Liver (tissue), 3 donors: ENCODE measurements around the gene RBM38.

ENCODE experiments used
- SP1 ChIP-seq: IDR thresholded peaks from 2 replicates; pipeline ENCODE4 v1.6.1; 2018; ENCODE audit warnings: antibody characterized with exemption, mild to moderate bottlenecking
- TF ChIP-seq, protein P1 (sequence below): fragments of 150-350 bp; IDR thresholded peaks from 2 replicates; pipeline ENCODE4 v1.5.1; 2017; ENCODE audit warnings: improper control_type of control experiment, low read depth, low read length; ENCODE audit not compliant: missing input control
- donor health status: healthy.
- donor health status: healthy.

- TF ChIP-seq SP1: no peak
- TF ChIP-seq, protein P1, sequence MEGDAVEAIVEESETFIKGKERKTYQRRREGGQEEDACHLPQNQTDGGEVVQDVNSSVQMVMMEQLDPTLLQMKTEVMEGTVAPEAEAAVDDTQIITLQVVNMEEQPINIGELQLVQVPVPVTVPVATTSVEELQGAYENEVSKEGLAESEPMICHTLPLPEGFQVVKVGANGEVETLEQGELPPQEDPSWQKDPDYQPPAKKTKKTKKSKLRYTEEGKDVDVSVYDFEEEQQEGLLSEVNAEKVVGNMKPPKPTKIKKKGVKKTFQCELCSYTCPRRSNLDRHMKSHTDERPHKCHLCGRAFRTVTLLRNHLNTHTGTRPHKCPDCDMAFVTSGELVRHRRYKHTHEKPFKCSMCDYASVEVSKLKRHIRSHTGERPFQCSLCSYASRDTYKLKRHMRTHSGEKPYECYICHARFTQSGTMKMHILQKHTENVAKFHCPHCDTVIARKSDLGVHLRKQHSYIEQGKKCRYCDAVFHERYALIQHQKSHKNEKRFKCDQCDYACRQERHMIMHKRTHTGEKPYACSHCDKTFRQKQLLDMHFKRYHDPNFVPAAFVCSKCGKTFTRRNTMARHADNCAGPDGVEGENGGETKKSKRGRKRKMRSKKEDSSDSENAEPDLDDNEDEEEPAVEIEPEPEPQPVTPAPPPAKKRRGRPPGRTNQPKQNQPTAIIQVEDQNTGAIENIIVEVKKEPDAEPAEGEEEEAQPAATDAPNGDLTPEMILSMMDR: no peak
These were observed 18.1 kb downstream of the RBM38 start for GRCh38 chr20:57409316-57409671.
